MCF 10A (cell line): ENCODE data around the gene ZNF254. TPM values are rescaled to one million over a fixed set of nuclear protein-coding genes. Genes with fewer than 3 reads are reported as not detected.

Source experiments
- BruUV-seq: library from RNA; stranded (reverse); fragments of 400-500 nt; replicated peaks from 2 replicates; lab custom pipeline; 2021; lab: Mats Ljungman, UMichigan
- CTCF ChIA-PET: fragments of 300-600 bp; sonication (Branson Sonifier 250); formaldehyde crosslinking; extraction: SDS; loops from one replicate; lab custom pipeline; 2021; ENCODE audit warnings: antibody characterized with exemption, inconsistent platforms; lab: Yijun Ruan, JAX
- POLR2A ChIA-PET: fragments of 300-600, 350-650 bp; sonication (Branson Sonifier 250); formaldehyde crosslinking; extraction: SDS; loops from one replicate; lab custom pipeline; 2020; ENCODE audit warnings: antibody characterized with exemption, inconsistent platforms; lab: Yijun Ruan, JAX
- DNase-seq: peaks from one replicate; pipeline ENCODE4 v3.0.0-alpha.2; 2018; ENCODE audit not compliant: unreplicated experiment
- H3K27ac Mint-ChIP-seq: one replicate; pipeline ENCODE4 v1.8.0; 2022; ENCODE audit warnings: mild to moderate bottlenecking, low read depth, mixed read lengths; ENCODE audit not compliant: unreplicated experiment
- H3K27me3 Mint-ChIP-seq: one replicate; pipeline ENCODE4 v1.8.0; 2022; ENCODE audit warnings: mixed read lengths; ENCODE audit not compliant: insufficient read depth, unreplicated experiment
- H3K36me3 Mint-ChIP-seq: one replicate; pipeline ENCODE4 v1.8.0; 2022; ENCODE audit warnings: mild to moderate bottlenecking, moderate library complexity, mixed read lengths; ENCODE audit not compliant: insufficient read depth, unreplicated experiment
- H3K4me1 Mint-ChIP-seq: one replicate; pipeline ENCODE4 v1.8.0; 2022; ENCODE audit warnings: mixed read lengths; ENCODE audit not compliant: insufficient read depth, unreplicated experiment
- H3K4me3 Mint-ChIP-seq: one replicate; pipeline ENCODE4 v1.8.0; 2022; ENCODE audit warnings: mild to moderate bottlenecking, moderate library complexity, mixed read lengths; ENCODE audit not compliant: unreplicated experiment
- H3K9me3 Mint-ChIP-seq: one replicate; pipeline ENCODE4 v1.8.0; 2022; ENCODE audit warnings: mixed read lengths; ENCODE audit not compliant: unreplicated experiment
- intact Hi-C: fragments of 100-400 bp; cut with micrococcal nuclease; formaldehyde crosslinking; loops from 2 replicates; pipeline ENCODE4 v1.14.1; 2022
- total RNA-seq: library from RNA; stranded (reverse); gene quantifications from 2 replicates; pipeline ENCODE4 v1.2.3, GENCODE V29; 2022
- TF ChIP-seq, protein P1 (sequence below): fragments of 200-600 bp; IDR thresholded peaks from one replicate; pipeline ENCODE4 v1.8.0; 2022; ENCODE audit warnings: antibody characterized with exemption, mild to moderate bottlenecking; ENCODE audit not compliant: unreplicated experiment

Gene ZNF254
- total RNA-seq, 1 experiment from 2014 or later: 5.3 TPM

DNA sequence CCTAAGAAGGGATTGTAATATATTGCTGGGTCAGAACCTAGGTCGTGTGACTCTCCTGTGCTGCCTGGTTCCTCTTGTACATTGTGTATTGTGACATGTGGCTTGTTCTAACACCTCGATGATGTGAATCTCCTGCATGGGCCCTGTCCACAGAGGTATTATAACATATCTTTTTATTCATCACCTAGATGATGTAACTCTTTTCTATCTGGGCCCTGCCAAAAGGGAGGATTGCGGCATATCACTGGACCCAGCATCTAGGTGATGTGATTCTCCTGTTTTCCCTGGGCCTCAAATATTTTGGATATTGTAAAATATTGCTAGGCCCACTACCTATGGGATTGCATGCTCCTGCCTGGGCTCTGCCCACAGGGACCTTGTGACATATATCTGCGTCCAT, 33.4 kb upstream of the ZNF254 start:
- DNase-seq: peak; percentile 58
- Mint-ChIP-seq H3K27me3 (no peaks in the 10 kb centered on the region), H3K4me1 (peaks cover 32% of the 10 kb centered on the region), H3K4me3 (no peak overlapping the region), H3K27ac (peak overlapping the region; percentile 33), H3K36me3 (peaks cover 71% of the 10 kb centered on the region), H3K9me3 (no peaks in the 10 kb centered on the region)
- BruUV-seq: no TSS peak
- intact Hi-C loops: loop anchor here (10.0 kb wide), 1 partner anchor 91 kb away; no protein-coding TSS in a partner anchor
- ChIA-PET POLR2A (interaction anchor here (0.9 to 1.9 kb wide), 6 partner anchors 16 to 45 kb away, joined by 3 to 19 read pairs (median 7); partner anchors contain the start of gene ZNF254), CTCF (interaction anchor here (0.5 kb wide), 1 partner anchor 401 kb away, joined by 4 read pairs; no protein-coding TSS in a partner anchor)
- TF ChIP-seq, protein P1, sequence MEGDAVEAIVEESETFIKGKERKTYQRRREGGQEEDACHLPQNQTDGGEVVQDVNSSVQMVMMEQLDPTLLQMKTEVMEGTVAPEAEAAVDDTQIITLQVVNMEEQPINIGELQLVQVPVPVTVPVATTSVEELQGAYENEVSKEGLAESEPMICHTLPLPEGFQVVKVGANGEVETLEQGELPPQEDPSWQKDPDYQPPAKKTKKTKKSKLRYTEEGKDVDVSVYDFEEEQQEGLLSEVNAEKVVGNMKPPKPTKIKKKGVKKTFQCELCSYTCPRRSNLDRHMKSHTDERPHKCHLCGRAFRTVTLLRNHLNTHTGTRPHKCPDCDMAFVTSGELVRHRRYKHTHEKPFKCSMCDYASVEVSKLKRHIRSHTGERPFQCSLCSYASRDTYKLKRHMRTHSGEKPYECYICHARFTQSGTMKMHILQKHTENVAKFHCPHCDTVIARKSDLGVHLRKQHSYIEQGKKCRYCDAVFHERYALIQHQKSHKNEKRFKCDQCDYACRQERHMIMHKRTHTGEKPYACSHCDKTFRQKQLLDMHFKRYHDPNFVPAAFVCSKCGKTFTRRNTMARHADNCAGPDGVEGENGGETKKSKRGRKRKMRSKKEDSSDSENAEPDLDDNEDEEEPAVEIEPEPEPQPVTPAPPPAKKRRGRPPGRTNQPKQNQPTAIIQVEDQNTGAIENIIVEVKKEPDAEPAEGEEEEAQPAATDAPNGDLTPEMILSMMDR: no peak

DNA sequence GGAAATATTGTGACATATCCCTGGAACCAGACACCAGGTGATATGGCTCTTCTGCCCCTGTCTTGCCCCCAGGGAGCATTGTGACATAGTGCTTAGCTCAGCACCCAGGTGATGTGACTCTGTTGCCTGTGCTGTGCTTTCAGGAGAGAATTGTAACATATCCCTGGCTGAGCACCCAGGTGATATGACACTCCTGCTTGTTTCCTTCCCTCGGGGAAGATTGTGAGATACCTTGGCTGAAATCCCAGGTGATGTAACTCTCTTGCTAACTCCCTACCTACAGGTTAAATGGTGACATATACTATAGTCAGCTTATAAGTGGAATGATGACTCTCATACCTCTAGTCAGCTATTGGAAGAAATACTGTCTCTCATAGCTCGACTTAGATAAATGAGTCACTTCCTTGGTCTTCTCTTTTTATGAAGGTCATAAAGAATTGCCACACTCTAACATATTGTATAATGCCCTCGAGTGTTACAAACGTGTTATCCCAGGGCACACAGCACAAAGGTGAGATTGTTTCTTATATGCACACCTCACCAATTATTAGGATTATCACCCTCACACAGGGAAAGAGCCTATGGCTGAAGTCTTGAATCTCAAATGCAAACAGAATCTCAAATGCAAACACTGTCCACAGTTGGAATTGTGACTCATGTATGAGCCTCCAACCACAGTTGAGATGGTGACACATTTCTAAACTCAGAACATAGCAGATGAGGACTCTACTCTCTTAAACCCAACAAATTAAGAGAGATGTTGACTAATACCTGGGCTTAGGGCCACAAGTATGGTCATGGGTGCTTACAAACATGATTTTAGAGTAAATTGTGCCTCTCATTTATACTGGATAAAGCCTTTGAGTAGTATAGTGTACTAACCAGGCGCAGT, 32.7 kb upstream of the ZNF254 start:
- POLR2A ChIA-PET: interaction anchor here (0.6 to 1.9 kb wide), 9 partner anchors 16 to 86 kb away, joined by 3 to 19 read pairs (median 5); partner anchors contain the start of gene ZNF254
- Mint-ChIP-seq H3K27ac (peak overlapping the region; percentile 33), H3K4me3 (no peak overlapping the region), H3K27me3 (no peaks in the 10 kb centered on the region), H3K4me1 (peaks cover 32% of the 10 kb centered on the region), H3K9me3 (no peaks in the 10 kb centered on the region), H3K36me3 (peaks cover 69% of the 10 kb centered on the region)
- BruUV-seq: no TSS peak
- TF ChIP-seq, protein P1: no peak
- intact Hi-C loops: loop anchor here (1.0 to 10.0 kb wide), 2 partner anchors 20 to 91 kb away; no protein-coding TSS in a partner anchor
- peak; percentile 96 for DNase-seq
- CTCF ChIA-PET: interaction anchor here (0.5 kb wide), 1 partner anchor 401 kb away, joined by 4 read pairs; no protein-coding TSS in a partner anchor

GRCh38 chr19:24055548-24055947, 31.4 kb upstream of the ZNF254 start:
- CTCF ChIA-PET: interaction anchor here (1.0 kb wide), 1 partner anchor 23 kb away, joined by 3 read pairs; no protein-coding TSS in a partner anchor
- Mint-ChIP-seq H3K27me3 (no peaks in the 10 kb centered on the region), H3K4me3 (no peak overlapping the region), H3K9me3 (no peaks in the 10 kb centered on the region), H3K4me1 (peaks cover 36% of the 10 kb centered on the region), H3K27ac (peak overlapping the region; percentile 49), H3K36me3 (peaks cover 60% of the 10 kb centered on the region)
- BruUV-seq: no TSS peak
- POLR2A ChIA-PET: interaction anchor here (0.6 kb wide), 1 partner anchor 27 kb away, joined by 3 read pairs; no protein-coding TSS in a partner anchor
- TF ChIP-seq, protein P1: no peak
- intact Hi-C loops: loop anchor here (10.0 kb wide), 1 partner anchor 89 kb away; no protein-coding TSS in a partner anchor
- no peak for DNase-seq

- POLR2A ChIA-PET: no interaction called here
- CTCF ChIA-PET: interaction anchor here (0.9 kb wide), 1 partner anchor 16 kb away, joined by 3 read pairs; no protein-coding TSS in a partner anchor
- no TSS peak for BruUV-seq
- TF ChIP-seq, protein P1: no peak
- intact Hi-C loops: loop anchor here (10.0 kb wide), 1 partner anchor 88 kb away; no protein-coding TSS in a partner anchor
- Mint-ChIP-seq H3K9me3 (no peaks in the 10 kb centered on the region), H3K27ac (no peak overlapping the region), H3K36me3 (peaks cover 45% of the 10 kb centered on the region), H3K4me3 (no peak overlapping the region), H3K27me3 (no peaks in the 10 kb centered on the region), H3K4me1 (peaks cover 42% of the 10 kb centered on the region)
- DNase-seq: no peak
These were observed 29.8 kb upstream of the ZNF254 start for GRCh38 chr19:24057144-24057543.
